Prostate gland (tissue), 2 donors: Measurements from ENCODE around the gene SOX14. TPM values are rescaled to one million over a fixed set of nuclear protein-coding genes. Genes with fewer than 3 reads are reported as not detected.

ENCODE experiments used
- DNase-seq: peaks from one replicate; pipeline ENCODE4 v3.0.0-alpha.2; 2019; ENCODE audit warnings: low spot score
- H3K27ac ChIP-seq, 2 donors: fragments of 200-600 bp; sonication (generic); 2 replicates each; pipeline ENCODE4 v1.5.1; 2017 to 2019
- H3K27me3 ChIP-seq: fragments of 200-600 bp; sonication (generic); replicated peaks from 2 replicates; pipeline ENCODE4 v1.5.1; 2019; ENCODE audit not compliant: insufficient read depth
- H3K36me3 ChIP-seq, 2 donors: fragments of 200-600 bp; sonication (generic); 1 replicate in 1 of 2; 2 replicates in 1 of 2; pipeline versions ENCODE4 v1.5.1 to v1.8.1; 2017 to 2019
- H3K4me1 ChIP-seq: fragments of 200-600 bp; sonication (generic); replicated peaks from 2 replicates; pipeline ENCODE4 v1.5.1; 2019
- H3K4me3 ChIP-seq, 2 donors: fragments of 200-600 bp; sonication (generic); 2 replicates each; pipeline ENCODE4 v1.5.1; 2017 to 2019
- H3K9me3 ChIP-seq: fragments of 200-600 bp; sonication (generic); 2 replicates; pipeline ENCODE4 v1.5.1; 2017
- CTCF ChIP-seq, 4 experiments: fragments of 200-600 bp in 2 of 4; fragments of 450-650 bp in 2 of 4; sonication (generic) in 2 of 4; IDR thresholded peaks; 1 replicate in 3 of 4; 2 replicates in 1 of 4; pipeline ENCODE4 v1.5.1; 2016 to 2019; ENCODE audit warnings: antibody characterized with exemption in 4 of 4, mild to moderate bottlenecking in 2 of 4, moderate library complexity in 2 of 4
- POLR2A ChIP-seq: fragments of 450-650 bp; IDR thresholded peaks from one replicate; pipeline ENCODE4 v1.6.1; 2016; ENCODE audit warnings: antibody characterized with exemption, mild to moderate bottlenecking
- POLR2AphosphoS5 ChIP-seq: sonication (generic); formaldehyde crosslinking; IDR thresholded peaks from one replicate; pipeline ENCODE4 v1.6.1; 2017; ENCODE audit warnings: antibody characterized with exemption
- WGBS: methylation state at CpG from one replicate; pipeline ENCODE4 v1.1.5; 2018; 5-methylcytosine and 5-hydroxymethylcytosine counted together
- intact Hi-C: fragments of 100-400 bp; cut with DNase I; formaldehyde crosslinking; loops from one replicate; pipeline ENCODE4 v1.14.2; 2022
- total RNA-seq, 2 donors: library from RNA; depleted of rRNA; stranded (reverse); fragments of >200 nt; gene quantifications; one replicate each; pipeline ENCODE4 v1.1.0, GENCODE V29; 2016

The SOX14 gene
- total RNA-seq, 2 donors from 2014 or later = 0.80 to 1.2 TPM

- H3K4me3 ChIP-seq = peak overlapping the region in 1 of 2 donors; percentile 21
- DNase-seq = no peak
- peaks cover 71% of the 10 kb centered on the region for H3K27me3 ChIP-seq
- H3K27ac ChIP-seq = peak overlapping the region in 1 of 2 donors; percentile 38
- WGBS = 4% methylated on average over 27 of the region's 27 CpGs
- H3K36me3 ChIP-seq = no peaks in the 10 kb centered on the region
- peaks cover 6% of the 10 kb centered on the region for H3K4me1 ChIP-seq
- H3K9me3 ChIP-seq = no peaks in the 10 kb centered on the region
- no peak for TF ChIP-seq POLR2A
- no peak for TF ChIP-seq CTCF (IDR thresholded peaks at IDR 0.05)
- TF ChIP-seq POLR2AphosphoS5 = no peak
- intact Hi-C loops = no loop called here
Observed at GRCh38 chr3:137765310-137766033, 1.4 kb downstream of the SOX14 start.

- WGBS = 8% methylated on average over 21 of the region's 21 CpGs
- Histone ChIP-seq H3K4me3 (no peak overlapping the region), H3K4me1 (peaks cover 6% of the 10 kb centered on the region), H3K36me3 (no peaks in the 10 kb centered on the region), H3K9me3 (no peaks in the 10 kb centered on the region), H3K27me3 (peaks cover 72% of the 10 kb centered on the region), H3K27ac (no peak overlapping the region)
- intact Hi-C loops = no loop called here
- TF ChIP-seq POLR2A (no peak), POLR2AphosphoS5 (no peak), CTCF (IDR thresholded peaks at IDR 0.05) (no peak)
- DNase-seq = no peak
Observed at GRCh38 chr3:137766041-137766875, 2.1 kb downstream of the SOX14 start.

- intact Hi-C loops = no loop called here
- H3K36me3 ChIP-seq = no peaks in the 10 kb centered on the region
- 3% methylated on average over 22 of the region's 22 CpGs for WGBS
- peaks cover 73% of the 10 kb centered on the region for H3K27me3 ChIP-seq
- TF ChIP-seq POLR2AphosphoS5 (no peak), CTCF (IDR thresholded peaks at IDR 0.05) (no peak), POLR2A (no peak)
- H3K27ac ChIP-seq = no peak overlapping the region
- H3K4me1 ChIP-seq = peaks cover 6% of the 10 kb centered on the region
- H3K9me3 ChIP-seq = no peaks in the 10 kb centered on the region
- DNase-seq = no peak
- H3K4me3 ChIP-seq = no peak overlapping the region
Observed at GRCh38 chr3:137766876-137767537, 2.9 kb downstream of the SOX14 start.

- Histone ChIP-seq H3K27me3 (peaks cover 67% of the 10 kb centered on the region), H3K4me1 (peaks cover 6% of the 10 kb centered on the region), H3K36me3 (no peaks in the 10 kb centered on the region), H3K27ac (no peak overlapping the region), H3K9me3 (no peaks in the 10 kb centered on the region), H3K4me3 (peak overlapping the region; percentile 10 to 19)
- intact Hi-C loops = no loop called here
- TF ChIP-seq POLR2AphosphoS5 (no peak), CTCF (IDR thresholded peaks at IDR 0.05) (no peak), POLR2A (no peak)
- WGBS = 4% methylated on average over 34 of the region's 36 CpGs
- DNase-seq = no peak
Observed at GRCh38 chr3:137767538-137768360, 3.6 kb downstream of the SOX14 start.
